Karpas-422 (cell line): Measurements from ENCODE around the gene FBXO45. TPM values are rescaled to one million over a fixed set of nuclear protein-coding genes. Genes with fewer than 3 reads are reported as not detected.

Experiments
- DNase-seq: peaks from one replicate; pipeline ENCODE4 v3.0.0-alpha.2; 2015
- H2AFZ ChIP-seq: fragments of 200-600 bp; sonication (generic); 2 replicates; pipeline ENCODE4 v1.6.1; 2014; ENCODE audit warnings: antibody characterized with exemption, low read length, mixed read lengths
- H3K27ac ChIP-seq: fragments of 200-600 bp; sonication (generic); 2 replicates; pipeline ENCODE4 v1.5.1; 2014; ENCODE audit warnings: mild to moderate bottlenecking, low read length, moderate library complexity
- H3K27me3 ChIP-seq: fragments of 200-600 bp; sonication (generic); 2 replicates; pipeline ENCODE4 v1.6.1; 2014; ENCODE audit warnings: low read length, mixed read lengths
- H3K36me3 ChIP-seq: fragments of 200-600 bp; sonication (generic); 2 replicates; pipeline ENCODE4 v1.6.1; 2014; ENCODE audit warnings: low read length, mixed read lengths; ENCODE audit not compliant: insufficient read depth
- H3K4me1 ChIP-seq: fragments of 200-600 bp; sonication (generic); 2 replicates; pipeline ENCODE4 v1.6.1; 2014; ENCODE audit warnings: mild to moderate bottlenecking, low read length, mixed read lengths
- H3K4me2 ChIP-seq: fragments of 200-600 bp; sonication (generic); 2 replicates; pipeline ENCODE4 v1.6.1; 2014; ENCODE audit warnings: low read length, low read depth, mild to moderate bottlenecking; ENCODE audit not compliant: poor library complexity, severe bottlenecking
- H3K4me3 ChIP-seq: fragments of 200-600 bp; sonication (generic); 2 replicates; pipeline ENCODE4 v1.5.1; 2014; ENCODE audit warnings: mild to moderate bottlenecking, antibody characterized with exemption, low read length, mixed read lengths
- H3K79me2 ChIP-seq: fragments of 200-600 bp; sonication (generic); 2 replicates; pipeline ENCODE4 v1.6.1; 2014; ENCODE audit warnings: mild to moderate bottlenecking, low read length, mixed read lengths
- H3K9ac ChIP-seq: fragments of 200-600 bp; sonication (generic); 2 replicates; pipeline ENCODE4 v1.6.0; 2014; ENCODE audit warnings: low read length
- H3K9me2 ChIP-seq: fragments of 200-600 bp; sonication (generic), shearing (Covaris generic); replicated peaks from 2 replicates; pipeline ENCODE4 v1.6.0; 2014; ENCODE audit warnings: mild to moderate bottlenecking, low read length, moderate library complexity; ENCODE audit not compliant: insufficient read depth
- H3K9me3 ChIP-seq: fragments of 300-700, 200-600 bp; sonication (generic); 2 replicates; pipeline ENCODE4 v1.6.1; 2014; ENCODE audit warnings: low read length, mixed read lengths
- H4K20me1 ChIP-seq: fragments of 200-600 bp; sonication (generic); 2 replicates; pipeline ENCODE4 v1.6.1; 2014; ENCODE audit warnings: mild to moderate bottlenecking, antibody characterized with exemption, low read length, low read depth; ENCODE audit not compliant: insufficient read depth
- total RNA-seq: library from RNA; depleted of rRNA; stranded (reverse); fragments of >200 nt; shearing (Covaris generic); gene quantifications from 2 replicates; pipeline ENCODE4 v1.2.3, GENCODE V29; 2014; ENCODE audit warnings: low replicate concordance

The FBXO45 gene
- total RNA-seq, 1 experiment from 2014 or later: 15.2 TPM

DNA sequence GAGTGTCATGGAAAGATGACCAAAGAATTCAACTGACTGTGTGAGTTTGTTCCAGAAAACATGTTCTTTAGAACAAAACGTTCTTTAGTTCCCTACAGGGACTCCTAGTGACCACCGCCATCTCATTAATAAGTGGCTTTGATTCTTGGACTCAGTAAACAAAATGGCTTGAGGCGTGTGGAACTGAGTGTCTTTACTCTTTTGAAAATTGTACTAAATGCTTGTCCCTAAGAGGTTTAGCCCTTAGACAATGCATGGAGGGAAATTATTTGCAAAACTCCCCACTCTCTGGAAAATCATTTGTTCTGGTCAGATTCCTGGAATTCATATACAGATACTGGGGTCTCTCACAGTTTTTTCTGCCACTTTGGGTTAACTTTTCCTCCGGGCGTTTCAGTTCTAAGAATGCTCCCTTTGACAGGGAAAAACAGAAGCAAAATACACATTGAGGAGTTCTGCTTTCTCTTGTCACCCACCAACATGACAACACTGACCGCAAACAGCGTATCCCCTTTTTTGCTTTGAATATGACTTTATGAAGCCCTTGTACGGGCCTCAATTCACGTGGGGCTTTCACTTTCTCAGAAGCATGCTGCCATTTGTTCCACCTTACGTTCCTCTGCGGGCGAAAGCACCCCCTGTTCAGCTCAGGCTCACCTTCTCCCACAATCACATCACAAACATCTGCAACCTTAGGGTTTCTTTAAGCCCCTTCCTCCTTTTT is 55.8 kb downstream of the FBXO45 start:
- no peak overlapping the region for H3K4me2 ChIP-seq
- H3K4me3 ChIP-seq: no peak overlapping the region
- H3K9ac ChIP-seq: no peak overlapping the region
- no peak overlapping the region for H3K27ac ChIP-seq
- H3K36me3 ChIP-seq: no peaks in the 10 kb centered on the region
- no peaks in the 10 kb centered on the region for H3K9me2 ChIP-seq
- peaks cover under 1% of the 10 kb centered on the region for H3K4me1 ChIP-seq
- H3K9me3 ChIP-seq: no peaks in the 10 kb centered on the region
- DNase-seq: no peak
- no peaks in the 10 kb centered on the region for H3K27me3 ChIP-seq
- no peaks in the 10 kb centered on the region for H4K20me1 ChIP-seq
- H3K79me2 ChIP-seq: no peaks in the 10 kb centered on the region
- no peak overlapping the region for H2AFZ ChIP-seq

DNA sequence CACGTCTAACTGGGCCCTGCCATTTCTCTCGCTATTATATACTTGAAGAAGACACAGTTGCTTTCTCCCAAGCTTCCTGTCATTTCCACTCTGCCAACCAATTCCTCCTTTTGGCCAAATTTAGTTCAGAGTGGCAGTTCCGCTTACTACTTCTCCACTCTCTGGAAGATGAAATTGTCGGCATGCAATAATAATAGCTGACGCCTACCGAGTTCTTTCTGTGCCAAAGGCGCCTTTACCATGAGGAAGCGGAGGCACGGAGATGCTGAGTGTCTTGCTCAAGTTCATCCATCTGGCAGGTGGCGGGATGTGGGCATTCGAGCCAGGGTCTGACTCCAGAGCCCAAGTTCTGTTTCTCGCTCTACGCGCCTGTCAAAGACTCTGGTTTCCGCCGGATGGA is 56.4 kb downstream of the FBXO45 start:
- Histone ChIP-seq H3K27me3 (no peaks in the 10 kb centered on the region), H3K4me2 (no peak overlapping the region), H3K27ac (no peak overlapping the region), H3K36me3 (no peaks in the 10 kb centered on the region), H3K9me2 (no peaks in the 10 kb centered on the region), H3K4me1 (peaks cover 7% of the 10 kb centered on the region), H3K9me3 (no peaks in the 10 kb centered on the region), H2AFZ (no peak overlapping the region), H3K4me3 (no peak overlapping the region), H3K9ac (no peak overlapping the region), H3K79me2 (no peaks in the 10 kb centered on the region), H4K20me1 (no peaks in the 10 kb centered on the region)
- no peak for DNase-seq

DNA sequence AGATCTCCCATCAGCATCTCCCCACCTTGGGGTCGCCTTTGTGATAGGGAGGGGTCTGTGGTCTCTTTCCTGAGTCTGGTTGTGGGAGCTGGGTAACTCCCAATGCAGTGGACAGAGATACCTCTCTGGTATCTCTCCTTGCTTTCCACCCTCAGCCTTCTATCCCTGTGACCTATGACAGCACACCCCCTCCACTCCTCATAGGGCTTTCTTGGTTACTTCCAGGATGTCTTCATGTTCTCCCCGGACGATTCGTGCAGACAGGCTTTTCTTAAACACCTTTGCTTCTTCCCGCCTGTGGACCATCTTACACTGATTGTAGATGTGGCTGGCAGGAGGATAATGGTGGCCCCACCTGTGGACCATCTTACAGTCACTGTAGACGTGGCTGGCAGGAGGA is 56.9 kb downstream of the FBXO45 start:
- no peaks in the 10 kb centered on the region for H3K79me2 ChIP-seq
- H3K9ac ChIP-seq: no peak overlapping the region
- no peaks in the 10 kb centered on the region for H3K9me3 ChIP-seq
- no peaks in the 10 kb centered on the region for H3K9me2 ChIP-seq
- H3K36me3 ChIP-seq: no peaks in the 10 kb centered on the region
- peaks cover 11% of the 10 kb centered on the region for H3K4me1 ChIP-seq
- no peak overlapping the region for H3K4me3 ChIP-seq
- no peak for DNase-seq
- no peaks in the 10 kb centered on the region for H3K27me3 ChIP-seq
- no peak overlapping the region for H3K27ac ChIP-seq
- no peaks in the 10 kb centered on the region for H4K20me1 ChIP-seq
- no peak overlapping the region for H2AFZ ChIP-seq
- no peak overlapping the region for H3K4me2 ChIP-seq

DNA sequence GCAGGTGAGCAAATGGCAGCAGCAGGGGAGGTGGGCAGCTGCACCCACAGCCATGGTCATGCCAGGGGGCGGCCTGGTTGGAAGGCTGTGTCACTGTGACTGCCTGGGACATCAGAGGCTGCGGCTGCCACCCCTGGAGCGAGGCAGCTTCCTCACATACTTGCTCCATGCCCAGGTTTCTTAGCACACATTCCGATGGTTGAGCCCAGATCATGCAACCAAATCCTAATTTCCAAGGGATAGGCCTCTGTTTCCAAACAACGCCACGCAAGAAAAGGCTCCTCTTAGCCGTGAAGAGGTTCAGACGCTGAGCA is 59.4 kb downstream of the FBXO45 start:
- peaks cover 24% of the 10 kb centered on the region for H3K4me1 ChIP-seq
- H3K79me2 ChIP-seq: no peaks in the 10 kb centered on the region

DNA sequence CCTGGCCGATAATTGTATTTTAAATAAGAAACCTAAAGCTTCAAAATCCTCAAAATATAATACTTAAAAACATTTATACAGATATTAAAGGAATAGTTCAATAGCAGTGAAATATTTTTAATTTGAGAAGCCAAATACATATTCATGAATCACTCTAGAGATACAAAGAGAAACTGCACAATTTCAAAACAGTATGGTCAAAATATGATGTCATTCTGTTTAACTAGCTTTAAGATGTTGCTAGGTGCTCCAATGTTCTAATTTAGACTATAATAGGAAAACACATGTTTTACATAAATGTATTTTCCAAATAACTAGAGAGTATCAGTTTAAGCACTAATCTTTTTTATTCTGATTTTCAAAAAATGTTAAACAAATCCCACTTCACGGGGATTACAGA is 60.8 kb downstream of the FBXO45 start:
- no peaks in the 10 kb centered on the region for H3K79me2 ChIP-seq
- no peak overlapping the region for H3K4me2 ChIP-seq
- no peaks in the 10 kb centered on the region for H3K9me3 ChIP-seq
- H3K9me2 ChIP-seq: no peaks in the 10 kb centered on the region
- peaks cover 37% of the 10 kb centered on the region for H3K4me1 ChIP-seq
- H3K9ac ChIP-seq: no peak overlapping the region
- H3K36me3 ChIP-seq: no peaks in the 10 kb centered on the region
- no peaks in the 10 kb centered on the region for H3K27me3 ChIP-seq
- no peak overlapping the region for H2AFZ ChIP-seq
- no peaks in the 10 kb centered on the region for H4K20me1 ChIP-seq
- no peak overlapping the region for H3K4me3 ChIP-seq
- no peak overlapping the region for H3K27ac ChIP-seq
- no peak for DNase-seq

More for the DNA sequence above, 59.4 kb downstream of the FBXO45 start:
- H3K36me3 ChIP-seq: no peaks in the 10 kb centered on the region
- H3K9ac ChIP-seq: no peak overlapping the region
- no peaks in the 10 kb centered on the region for H3K9me2 ChIP-seq
- H3K4me3 ChIP-seq: no peak overlapping the region
- H3K27ac ChIP-seq: no peak overlapping the region
- no peak for DNase-seq
- no peak overlapping the region for H3K4me2 ChIP-seq
- no peaks in the 10 kb centered on the region for H3K27me3 ChIP-seq
- no peak overlapping the region for H2AFZ ChIP-seq
- no peaks in the 10 kb centered on the region for H4K20me1 ChIP-seq
- no peaks in the 10 kb centered on the region for H3K9me3 ChIP-seq

DNA sequence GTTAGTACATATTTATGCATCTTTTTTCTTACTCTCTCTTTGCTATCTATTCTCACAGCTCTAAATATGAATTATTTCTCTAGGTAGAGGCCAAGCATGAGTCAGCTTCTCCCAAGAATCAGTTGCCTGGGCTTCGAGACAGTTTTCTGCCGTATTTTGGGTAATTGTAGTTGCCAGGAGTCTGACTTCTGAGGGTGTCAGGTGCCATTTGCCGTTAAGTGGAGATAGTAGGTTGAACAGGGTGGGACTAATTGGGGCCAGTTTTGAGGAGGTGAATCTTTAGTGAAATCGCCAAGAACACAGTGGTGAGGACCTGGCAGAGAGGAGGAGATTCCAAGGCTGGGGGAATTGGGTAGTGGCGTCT is 63.2 kb downstream of the FBXO45 start:
- H3K27ac ChIP-seq: peak overlapping the region; percentile 54; the same call in 1 of the 2 replicates
- DNase-seq: no peak
- H3K9me3 ChIP-seq: no peaks in the 10 kb centered on the region
- peak overlapping the region; percentile 85 for H3K4me2 ChIP-seq
- H3K9ac ChIP-seq: peak overlapping the region; percentile 76
- peak overlapping the region; percentile 72 for H3K4me3 ChIP-seq
- peak overlapping the region; percentile 41 for H2AFZ ChIP-seq
- H3K79me2 ChIP-seq: no peaks in the 10 kb centered on the region
- H3K9me2 ChIP-seq: no peaks in the 10 kb centered on the region
- H3K36me3 ChIP-seq: no peaks in the 10 kb centered on the region
- H3K4me1 ChIP-seq: peaks cover 39% of the 10 kb centered on the region
- H4K20me1 ChIP-seq: no peaks in the 10 kb centered on the region
- H3K27me3 ChIP-seq: no peaks in the 10 kb centered on the region

DNA sequence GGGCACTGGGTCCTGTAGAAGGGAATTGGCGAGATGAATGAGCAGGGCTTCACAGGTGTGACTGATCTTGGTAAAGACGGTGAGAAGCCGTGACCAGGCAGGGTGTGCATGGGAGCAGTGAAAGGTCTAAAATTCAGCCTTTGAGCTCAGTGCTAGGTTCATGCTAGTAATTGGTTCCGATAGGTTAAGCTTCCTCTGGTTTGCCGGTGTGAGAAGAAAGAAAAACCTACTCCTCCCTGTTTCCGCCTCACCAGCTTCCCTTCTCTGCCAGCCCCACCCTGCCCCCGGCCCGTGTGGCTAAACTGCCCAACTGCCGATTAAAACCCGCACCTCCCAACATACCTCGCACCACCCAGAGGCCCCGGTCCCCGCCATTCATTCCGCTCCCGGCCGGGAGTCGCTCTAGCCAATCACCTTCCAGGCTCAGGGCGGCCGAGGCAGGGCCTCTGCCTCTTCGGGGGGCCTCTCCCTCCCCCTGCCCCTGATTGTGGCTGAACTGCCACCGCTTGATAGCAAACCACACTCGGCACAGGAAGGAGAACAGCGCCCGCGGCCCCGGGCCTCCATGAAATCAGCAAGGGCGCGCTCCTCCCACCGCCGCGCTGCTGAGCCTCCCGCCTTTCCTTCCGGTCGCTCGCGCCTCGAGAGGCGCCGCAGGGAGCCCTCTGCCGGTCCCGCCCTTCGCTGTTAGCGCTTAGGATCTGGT is 63.7 kb downstream of the FBXO45 start:
- H3K4me1 ChIP-seq: peaks cover 39% of the 10 kb centered on the region

DNA sequence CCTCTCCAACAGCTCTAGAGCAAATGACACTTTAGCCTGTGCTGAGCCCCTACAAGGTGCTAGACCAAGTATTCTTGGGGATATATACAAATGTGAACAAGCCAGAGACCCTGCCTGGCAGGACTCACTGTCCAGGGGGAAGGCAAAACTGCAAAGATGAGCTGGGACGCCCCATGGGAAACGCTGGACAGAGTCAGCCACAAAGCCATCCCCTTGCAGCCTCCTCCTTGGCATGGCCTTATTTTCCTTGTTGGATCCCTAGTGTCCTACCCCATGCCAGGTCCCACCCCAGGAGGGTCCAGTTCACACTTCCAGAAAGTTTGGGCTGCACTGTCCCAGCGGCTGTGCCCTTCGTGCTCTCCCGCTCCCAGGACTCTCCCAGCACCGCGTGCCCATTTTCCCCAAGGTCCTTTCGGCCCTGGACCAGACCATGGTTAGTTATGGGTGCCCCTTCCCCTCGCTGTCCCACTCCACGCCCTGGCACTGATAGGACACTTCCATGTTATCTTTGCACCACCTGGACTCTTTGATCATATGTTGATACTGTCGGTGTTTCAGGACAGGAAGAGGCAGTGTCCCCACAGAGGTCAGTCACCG is 65.2 kb downstream of the FBXO45 start:
- no peaks in the 10 kb centered on the region for H3K9me2 ChIP-seq
- H3K27me3 ChIP-seq: no peaks in the 10 kb centered on the region
- no peaks in the 10 kb centered on the region for H3K9me3 ChIP-seq
- H3K4me3 ChIP-seq: peak overlapping the region; percentile 72; the same call in 1 of the 2 replicates
- no peak overlapping the region for H3K9ac ChIP-seq
- no peak overlapping the region for H3K27ac ChIP-seq
- no peaks in the 10 kb centered on the region for H4K20me1 ChIP-seq
- H3K79me2 ChIP-seq: no peaks in the 10 kb centered on the region
- peaks cover 39% of the 10 kb centered on the region for H3K4me1 ChIP-seq
- DNase-seq: no peak
- peak overlapping the region; percentile 85 for H3K4me2 ChIP-seq
- no peaks in the 10 kb centered on the region for H3K36me3 ChIP-seq
- no peak overlapping the region for H2AFZ ChIP-seq

More for the DNA sequence above, 63.7 kb downstream of the FBXO45 start:
- peak; percentile 96 for DNase-seq
- Histone ChIP-seq H3K4me3 (peak overlapping the region; percentile 72), H3K27ac (peak overlapping the region; percentile 54), H3K4me2 (peak overlapping the region; percentile 85), H3K27me3 (no peaks in the 10 kb centered on the region), H2AFZ (peak overlapping the region; percentile 41), H4K20me1 (no peaks in the 10 kb centered on the region), H3K9ac (peak overlapping the region; percentile 76), H3K9me3 (no peaks in the 10 kb centered on the region), H3K36me3 (no peaks in the 10 kb centered on the region), H3K9me2 (no peaks in the 10 kb centered on the region), H3K79me2 (no peaks in the 10 kb centered on the region)
